ENCODE measurements around the gene SMC6. TPM values are rescaled to one million over a fixed set of nuclear protein-coding genes. Genes with fewer than 3 reads are reported as not detected.

SMC6 gene
- polyA plus RNA-seq, 1 of the 3 experiments (the other 2 are of a cell fraction): 6.5 TPM

- Histone ChIP-seq H3K9me3 (no peaks in the 10 kb centered on the region), H3K4me2 (peak overlapping the region; percentile 30), H3K79me2 (ENCODE audit: insufficient read depth) (no peaks in the 10 kb centered on the region), H3K36me3 (replicated peaks in 1 of 2; ENCODE audit: control insufficient read depth in 1 of 2, insufficient read depth in 2 of 2, low read length in 1 of 2) (no peaks in the 10 kb centered on the region), H3K4me1 (ENCODE audit: control insufficient read depth in 1 of 2, insufficient read depth in 2 of 2, low read depth in 1 of 2, low read length in 1 of 2) (peaks cover 0 to 30% of the 10 kb centered on the region in 2 experiments; a peak in 2 of 4 replicates), H3K9ac (no peak overlapping the region; the same call in 1 of the 2 replicates), H3K9me2 (no peaks in the 10 kb centered on the region), H4K20me1 (ENCODE audit: insufficient read depth) (no peaks in the 10 kb centered on the region), H3K27me3 (ENCODE audit: insufficient read depth) (no peaks in the 10 kb centered on the region), H3K4me3 (ENCODE audit: low read depth in 2 of 2, low read length in 1 of 2) (no peak overlapping the region), H2AFZ (ENCODE audit: low read depth) (peak overlapping the region; percentile 92), H3K27ac (ENCODE audit: low read depth in 2 of 2, low read length in 1 of 2) (peak overlapping the region in 1 of 2 experiments; percentile 76; a peak in 2 of 4 replicates), H3F3A (replicated peaks; ENCODE audit: insufficient read depth) (peaks cover 11% of the 10 kb centered on the region)
- 19% methylated on average over 6 of the region's 6 CpGs for WGBS (ENCODE audit: low lambda C conversion rate)
- CTCF ChIA-PET: interaction anchor here (0.9 to 23.6 kb wide), 2 partner anchors 9 to 27 kb away, joined by 4 to 471 read pairs; no protein-coding TSS in a partner anchor
- no peak for DNase-seq
- POLR2A ChIA-PET: no interaction called here
- TF ChIP-seq, protein P1, sequence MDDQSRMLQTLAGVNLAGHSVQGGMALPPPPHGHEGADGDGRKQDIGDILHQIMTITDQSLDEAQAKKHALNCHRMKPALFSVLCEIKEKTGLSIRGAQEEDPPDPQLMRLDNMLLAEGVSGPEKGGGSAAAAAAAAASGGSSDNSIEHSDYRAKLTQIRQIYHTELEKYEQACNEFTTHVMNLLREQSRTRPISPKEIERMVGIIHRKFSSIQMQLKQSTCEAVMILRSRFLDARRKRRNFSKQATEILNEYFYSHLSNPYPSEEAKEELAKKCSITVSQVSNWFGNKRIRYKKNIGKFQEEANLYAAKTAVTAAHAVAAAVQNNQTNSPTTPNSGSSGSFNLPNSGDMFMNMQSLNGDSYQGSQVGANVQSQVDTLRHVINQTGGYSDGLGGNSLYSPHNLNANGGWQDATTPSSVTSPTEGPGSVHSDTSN (IDR thresholded peaks at IDR 0.05): peak; percentile 54
- TF ChIP-seq RFX5 (IDR thresholded peaks at IDR 0.05; ENCODE audit: low read length) (no peak), IRF3 (IDR thresholded peaks at IDR 0.05; ENCODE audit: low read depth, low read length) (no peak), USF2 (IDR thresholded peaks at IDR 0.05; ENCODE audit: borderline replicate concordance, low read depth, low read length) (0 out of 2 replicates have a peak, but pooled peaks have one; percentile 1), RAD21 (IDR thresholded peaks at IDR 0.05; ENCODE audit: low read length) (no peak), TEAD4 (IDR thresholded peaks at IDR 0.05; ENCODE audit: borderline replicate concordance, insufficient read depth) (no peak), SIN3A (IDR thresholded peaks at IDR 0.05; ENCODE audit: borderline replicate concordance, low read depth, low read length) (peak; percentile 45; the same call in 1 of the 2 replicates), MAX (IDR thresholded peaks at IDR 0.05; ENCODE audit: low read depth) (peak; percentile 96), SMC3 (IDR thresholded peaks at IDR 0.05; ENCODE audit: low read depth, low read length) (no peak), NRF1 (IDR thresholded peaks at IDR 0.05; ENCODE audit: low read depth, low read length) (no peak), GABPA (IDR thresholded peaks at IDR 0.05; ENCODE audit: low read depth) (no peak), REST (IDR thresholded peaks at IDR 0.05; ENCODE audit: low read depth, low read length) (peak; percentile 34; the same call in 1 of the 2 replicates), TCF12 (IDR thresholded peaks at IDR 0.05) (peak; percentile 87), RXRA (IDR thresholded peaks at IDR 0.05; ENCODE audit: borderline replicate concordance, low read depth) (no peak), YY1 (IDR thresholded peaks at IDR 0.05; ENCODE audit: low read depth) (no peak; the same call in 1 of the 2 replicates), ZBTB33 (IDR thresholded peaks at IDR 0.05; ENCODE audit: borderline replicate concordance, low read depth) (peak; percentile 21; the same call in 1 of the 2 replicates), EZH2phosphoT487 (IDR thresholded peaks at IDR 0.05; ENCODE audit: borderline replicate concordance, low read depth) (no peak), POLR2AphosphoS5 (IDR thresholded peaks at IDR 0.05; ENCODE audit: low read depth, low read length) (peak; percentile 80; the same call in 1 of the 2 replicates), EP300 (IDR thresholded peaks at IDR 0.05; ENCODE audit: borderline replicate concordance in 1 of 2, low read depth in 1 of 2, low read length in 1 of 2) (peak in 1 of 2 experiments; percentile 65; a peak in 1 of 4 replicates), FOSL2 (IDR thresholded peaks at IDR 0.05; ENCODE audit: borderline replicate concordance, low read depth) (peak; percentile 100)
- TF ChIP-seq, protein P2, sequence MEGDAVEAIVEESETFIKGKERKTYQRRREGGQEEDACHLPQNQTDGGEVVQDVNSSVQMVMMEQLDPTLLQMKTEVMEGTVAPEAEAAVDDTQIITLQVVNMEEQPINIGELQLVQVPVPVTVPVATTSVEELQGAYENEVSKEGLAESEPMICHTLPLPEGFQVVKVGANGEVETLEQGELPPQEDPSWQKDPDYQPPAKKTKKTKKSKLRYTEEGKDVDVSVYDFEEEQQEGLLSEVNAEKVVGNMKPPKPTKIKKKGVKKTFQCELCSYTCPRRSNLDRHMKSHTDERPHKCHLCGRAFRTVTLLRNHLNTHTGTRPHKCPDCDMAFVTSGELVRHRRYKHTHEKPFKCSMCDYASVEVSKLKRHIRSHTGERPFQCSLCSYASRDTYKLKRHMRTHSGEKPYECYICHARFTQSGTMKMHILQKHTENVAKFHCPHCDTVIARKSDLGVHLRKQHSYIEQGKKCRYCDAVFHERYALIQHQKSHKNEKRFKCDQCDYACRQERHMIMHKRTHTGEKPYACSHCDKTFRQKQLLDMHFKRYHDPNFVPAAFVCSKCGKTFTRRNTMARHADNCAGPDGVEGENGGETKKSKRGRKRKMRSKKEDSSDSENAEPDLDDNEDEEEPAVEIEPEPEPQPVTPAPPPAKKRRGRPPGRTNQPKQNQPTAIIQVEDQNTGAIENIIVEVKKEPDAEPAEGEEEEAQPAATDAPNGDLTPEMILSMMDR (IDR thresholded peaks at IDR 0.05): no peak
Observed at GRCh38 chr2:17643031-17643615, 110.5 kb downstream of the SMC6 start.
